Panc1 (cell line): ENCODE results near the gene CPN1.

Source experiments
- POLR2AphosphoS5 ChIP-seq: IDR thresholded peaks from 2 replicates; pipeline ENCODE4 v1.6.1; 2012; ENCODE audit warnings: mild to moderate bottlenecking, low read depth, low read length, moderate library complexity
- REST ChIP-seq, 2 experiments: IDR thresholded peaks; 2 replicates each; pipeline ENCODE4 v1.6.1; 2011 to 2012; ENCODE audit warnings: low read depth in 2 of 2, control low read depth in 1 of 2, low read length in 1 of 2, mild to moderate bottlenecking in 1 of 2, moderate library complexity in 1 of 2; ENCODE audit not compliant: insufficient read depth in 1 of 2

DNA sequence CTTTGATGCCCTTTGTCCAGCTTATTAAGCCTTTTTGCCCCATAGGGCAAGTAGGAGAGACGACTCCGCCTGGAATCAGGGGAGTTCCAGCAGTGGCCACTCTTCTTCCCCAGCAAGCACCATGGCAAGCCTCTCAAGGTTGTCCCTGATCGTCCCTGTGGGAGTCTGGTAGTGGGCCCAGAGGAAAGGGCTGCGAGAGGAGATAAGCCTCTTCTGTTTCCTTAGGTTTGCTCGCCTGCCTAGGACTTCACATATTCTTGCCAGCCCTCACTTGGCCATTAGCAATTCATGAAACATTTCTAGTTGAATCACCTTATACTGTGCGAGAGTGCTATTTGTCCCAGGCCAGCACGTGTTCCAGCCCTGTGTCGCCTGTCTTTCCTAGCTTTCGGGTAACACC, 47.8 kb upstream of the CPN1 start:
- no peak for TF ChIP-seq POLR2AphosphoS5
- no peak for TF ChIP-seq REST (IDR thresholded peaks at IDR 0.05; ENCODE audit: insufficient read depth in 1 of 2, low read depth in 2 of 2, low read length in 1 of 2)
